Activated CD4-positive, alpha-beta T cell treated with anti-CD3 and anti-CD28 coated beads, Interleukin-2, amount 50 U/mL, for 48 hours (primary cell): ENCODE data around the gene NUMA1.

ENCODE experiments used
- DNase-seq, 2 experiments: peaks; one replicate each; pipeline ENCODE4 v3.0.0-alpha.2; 2020

Gene NUMA1

DNA sequence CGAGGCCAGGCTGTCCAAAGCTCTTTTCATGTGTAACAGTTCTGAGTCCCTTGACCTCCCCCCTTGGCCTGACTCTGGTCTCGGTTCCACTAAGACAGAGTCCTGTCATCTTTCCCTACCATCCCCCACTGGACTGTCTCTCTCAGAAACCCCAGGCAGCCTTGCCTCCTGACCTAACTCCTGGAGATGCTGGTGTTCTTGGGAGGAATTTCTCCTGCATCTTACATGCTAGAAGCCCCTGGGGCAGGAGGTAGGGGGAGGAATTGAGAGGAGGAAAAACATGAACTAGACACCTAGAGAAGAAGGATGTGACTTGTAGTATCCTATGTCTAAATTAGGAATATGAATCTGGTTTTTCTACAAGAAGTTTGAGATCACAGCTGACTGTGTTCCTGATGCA is 82.3 kb downstream of the NUMA1 start:
- DNase-seq, result no peak

DNA sequence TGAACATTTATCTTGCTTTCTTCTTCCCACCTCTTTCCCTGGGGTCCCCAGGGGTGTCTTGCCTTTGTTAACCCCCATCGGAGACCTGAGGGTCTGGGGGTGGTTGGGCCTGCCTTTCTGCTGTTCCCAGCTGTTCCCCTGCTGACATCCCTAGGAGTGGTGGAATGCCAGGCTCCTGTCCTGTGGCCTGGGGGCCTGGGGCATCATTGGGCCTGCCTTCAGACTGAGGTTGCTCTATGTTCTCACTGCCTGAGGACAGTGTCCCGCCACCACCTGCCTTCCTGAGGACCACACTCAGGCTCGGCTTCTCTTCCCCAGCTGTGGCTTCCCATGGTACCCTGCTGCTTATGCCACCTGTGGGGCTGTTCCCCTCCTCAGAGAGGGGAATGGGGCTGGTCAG is 82.7 kb downstream of the NUMA1 start:
- DNase-seq, result no peak

DNA sequence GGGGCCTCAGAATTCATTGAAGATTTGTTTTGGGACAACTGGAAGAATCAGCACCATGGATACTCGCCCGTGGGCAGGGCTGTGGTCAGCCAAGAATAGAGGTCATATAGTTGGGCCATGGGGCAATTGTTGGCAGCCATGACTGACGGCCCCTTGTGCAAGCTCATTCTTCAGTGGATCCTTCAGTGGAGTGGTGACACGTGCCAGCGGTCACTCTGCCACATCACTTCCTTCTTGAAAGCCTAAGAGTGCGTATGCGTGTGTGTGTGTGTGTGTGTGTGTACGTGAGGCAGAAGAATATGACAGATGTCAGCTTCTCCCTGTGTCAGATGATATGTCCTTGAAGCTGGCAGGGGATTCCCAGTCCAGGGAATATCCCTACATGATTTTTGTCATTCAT is 83.4 kb downstream of the NUMA1 start:
- no peak for DNase-seq

DNA sequence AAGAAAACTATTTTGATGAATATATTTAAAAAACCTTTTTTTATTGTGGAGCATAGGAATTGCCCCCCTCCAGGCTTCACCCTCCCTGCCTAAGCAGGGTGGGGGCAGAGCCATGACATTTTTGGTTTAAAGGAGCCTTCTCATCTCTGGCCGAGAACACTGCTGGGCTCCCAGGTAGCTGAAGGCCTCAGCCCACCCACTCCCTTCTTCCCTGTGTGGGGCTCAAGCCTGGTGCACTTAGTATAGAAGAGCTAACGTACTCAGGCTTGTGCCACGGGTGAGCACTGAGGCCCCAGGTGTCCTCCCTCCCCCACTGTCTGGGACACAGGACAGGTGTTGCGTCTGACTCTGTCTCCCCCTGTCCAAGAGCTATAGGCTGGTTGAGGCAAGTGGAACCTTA is 83.8 kb downstream of the NUMA1 start:
- no peak for DNase-seq

DNA sequence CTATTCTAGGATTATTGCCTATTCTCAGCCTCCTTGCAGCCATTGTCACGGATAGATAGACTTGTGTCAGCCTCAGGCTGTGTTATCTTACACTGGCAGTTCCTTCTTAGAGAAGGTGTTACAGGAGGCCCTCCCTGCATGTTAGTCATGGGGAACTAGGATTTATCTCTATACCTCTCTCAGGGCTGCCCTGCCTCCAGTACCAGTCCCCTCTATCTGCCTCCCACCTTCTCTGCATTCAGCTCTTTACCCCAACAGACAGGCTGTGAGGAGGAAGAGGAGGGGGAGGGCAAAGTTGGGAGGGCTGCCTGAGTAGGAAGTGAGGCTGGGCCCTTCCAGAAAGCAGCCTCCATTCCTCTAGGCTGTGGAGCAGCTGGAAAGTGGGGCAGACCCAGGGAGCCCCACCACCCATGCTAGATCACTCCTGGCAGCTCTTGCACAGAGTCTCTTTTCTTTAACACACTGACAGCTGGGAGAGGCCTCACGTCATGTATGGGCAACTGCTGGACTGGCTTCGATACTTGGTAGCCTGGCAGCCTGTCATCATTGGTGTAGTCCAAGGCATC is 84.5 kb downstream of the NUMA1 start:
- no peak for DNase-seq

DNA sequence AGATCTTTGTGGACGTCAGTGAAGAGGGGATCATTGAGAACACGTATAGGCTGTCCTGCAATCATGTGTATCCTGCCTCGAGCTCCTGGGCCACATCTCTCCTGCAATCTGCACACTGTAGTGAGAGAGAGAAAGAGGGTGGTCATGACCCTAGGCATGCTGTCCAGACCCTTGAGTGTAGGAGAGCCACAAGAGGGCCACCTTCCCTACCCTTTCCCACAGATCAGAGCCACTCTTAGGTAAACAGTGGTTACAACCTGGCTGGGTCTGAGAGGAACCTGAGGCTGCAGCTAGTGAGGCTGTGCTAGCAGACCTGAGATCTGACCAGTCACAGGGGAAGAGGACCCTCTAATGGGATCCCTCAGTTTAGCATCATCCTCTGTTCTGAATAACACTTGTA is 85.6 kb downstream of the NUMA1 start:
- DNase-seq, result no peak

DNA sequence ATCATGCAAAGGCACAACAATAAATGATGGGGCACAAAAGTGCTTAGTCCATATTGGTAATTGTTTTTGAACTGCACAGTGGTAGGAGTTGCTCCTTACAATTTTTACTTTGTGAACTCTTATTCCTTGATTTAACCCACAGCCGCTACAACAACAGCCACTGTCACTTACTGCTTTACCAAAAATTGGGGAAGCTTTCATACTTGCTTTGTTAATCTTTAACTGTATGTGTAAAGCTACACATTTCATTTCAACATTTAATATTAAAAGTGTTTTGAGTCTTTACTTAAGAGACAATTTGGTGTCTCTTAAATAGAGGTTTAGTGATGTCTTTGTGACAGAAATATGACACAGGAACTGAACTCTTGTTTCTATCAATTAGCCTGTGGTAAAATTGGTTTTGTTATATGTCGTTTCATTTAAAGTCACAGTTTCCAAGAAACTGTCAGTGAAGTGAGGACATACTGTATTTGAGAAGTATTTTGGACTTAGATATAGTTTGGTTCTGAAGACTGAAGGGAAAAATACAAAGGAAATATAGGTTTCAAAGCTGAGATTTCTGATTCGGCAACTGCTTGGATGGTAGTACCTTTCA is 88.1 kb downstream of the NUMA1 start:
- no peak for DNase-seq

DNA sequence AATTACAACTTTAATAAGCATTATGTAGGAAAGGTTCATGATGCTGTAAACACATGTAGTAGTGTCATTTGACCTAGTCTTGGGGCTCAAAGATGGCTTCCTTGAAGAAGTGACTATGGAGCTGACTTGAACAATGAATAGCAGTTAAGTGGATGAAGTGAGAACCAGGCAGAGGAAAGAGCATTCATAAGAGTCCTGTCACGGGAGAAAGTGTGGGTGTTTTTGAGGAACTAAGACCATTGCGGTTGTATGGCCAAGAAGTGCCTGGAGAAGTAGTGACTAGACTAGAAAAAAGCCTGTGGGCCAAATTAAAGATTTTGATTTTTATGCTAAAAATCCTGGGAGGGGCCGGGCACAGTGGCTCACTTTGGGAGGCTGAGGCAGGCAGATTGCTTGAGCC is 88.8 kb downstream of the NUMA1 start:
- no peak for DNase-seq

DNA sequence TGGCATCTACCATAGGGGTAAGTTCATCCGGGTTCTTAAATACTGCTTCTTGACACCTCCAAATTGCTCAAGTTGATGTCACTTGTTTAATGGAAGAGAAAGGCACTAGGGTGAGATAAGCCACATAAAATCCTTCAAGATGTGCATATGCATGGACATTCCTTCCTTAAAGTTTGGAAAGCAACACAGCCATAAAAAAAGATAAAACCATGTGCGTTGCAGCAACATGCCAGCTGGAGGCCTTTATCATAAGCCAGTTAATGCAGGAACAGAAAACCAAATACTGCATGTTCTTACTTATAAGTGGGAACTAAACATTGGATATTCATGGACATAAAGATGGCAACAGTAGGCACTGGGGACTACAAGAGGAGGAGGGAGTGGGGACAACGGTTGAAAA is 89.6 kb downstream of the NUMA1 start:
- DNase-seq, result no peak

DNA sequence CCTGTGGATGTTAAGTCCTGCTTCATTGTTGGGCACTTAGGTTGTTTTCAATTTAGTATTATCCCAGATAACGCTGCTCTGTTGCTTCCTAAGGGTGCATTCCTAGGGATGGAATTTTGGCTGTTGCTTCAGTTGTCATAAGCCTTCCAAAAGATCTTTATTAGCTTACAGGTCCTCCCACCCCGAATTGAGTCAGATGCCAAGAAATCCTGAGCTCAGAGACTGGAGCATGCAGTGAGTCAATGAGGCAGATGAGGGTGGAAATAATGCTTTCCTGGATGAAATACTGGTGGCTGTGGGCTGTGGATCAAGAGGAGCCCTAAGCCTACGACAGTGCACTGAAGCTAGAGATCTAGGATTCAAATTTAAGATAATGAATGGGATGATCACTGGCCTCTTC is 92.3 kb downstream of the NUMA1 start:
- no peak for DNase-seq

DNA sequence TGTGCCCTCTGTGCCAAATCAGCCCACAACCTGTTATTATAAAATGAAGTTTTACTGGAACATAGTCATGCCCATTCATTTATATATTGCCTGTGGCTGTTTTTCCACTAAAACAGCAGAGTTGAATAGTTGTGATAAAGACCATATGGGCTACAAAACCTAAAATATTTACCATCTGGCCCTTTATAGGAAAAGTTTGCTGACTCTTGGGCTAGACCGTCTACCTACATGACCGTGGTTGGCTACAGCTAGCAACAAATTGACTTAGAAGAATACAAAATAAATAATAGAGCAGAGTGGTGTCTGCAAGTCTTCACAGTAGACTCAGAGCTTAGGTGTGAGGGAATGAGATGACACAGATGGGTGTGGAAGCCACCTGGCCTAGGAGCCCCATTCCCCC is 92.8 kb downstream of the NUMA1 start:
- DNase-seq, result no peak

DNA sequence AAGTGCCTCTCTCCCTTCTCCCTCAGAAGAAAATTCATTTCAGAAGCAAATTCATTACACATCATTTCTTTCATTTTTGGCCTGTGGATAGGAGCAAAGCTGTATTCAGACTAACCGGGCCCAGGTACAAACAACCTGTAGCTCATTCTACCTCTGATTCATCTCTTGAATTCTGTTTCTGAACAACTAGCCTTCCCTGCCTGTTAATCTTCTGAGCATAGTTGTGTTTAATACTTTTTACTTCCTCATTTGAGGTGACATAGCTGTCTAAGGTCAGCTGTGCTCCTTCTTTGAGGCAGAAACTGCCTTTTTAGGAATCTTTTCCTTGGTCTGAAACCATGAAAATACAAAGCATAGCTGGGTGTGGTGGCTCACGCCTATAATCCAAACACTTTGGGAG is 94.2 kb downstream of the NUMA1 start:
- DNase-seq, result no peak

DNA sequence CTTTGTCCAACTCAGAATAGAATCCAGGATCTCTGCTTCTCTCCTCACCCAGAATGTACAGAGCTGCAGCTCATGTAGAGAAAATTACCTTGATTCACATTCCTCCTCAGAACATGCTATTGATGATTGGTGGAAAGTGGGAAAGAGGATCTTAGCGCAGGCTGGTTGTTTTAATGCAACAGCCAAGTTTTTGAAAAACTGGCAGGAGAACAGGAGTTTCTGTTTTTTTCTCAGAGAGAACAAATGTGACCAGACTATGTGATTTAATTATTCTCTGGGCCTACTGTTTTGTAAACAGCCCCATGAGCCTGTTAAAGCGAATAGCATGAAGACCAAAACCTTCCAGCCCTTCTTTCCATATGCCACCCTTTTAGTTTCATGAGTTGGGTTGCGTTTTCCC is 100.7 kb downstream of the NUMA1 start:
- DNase-seq, result no peak

DNA sequence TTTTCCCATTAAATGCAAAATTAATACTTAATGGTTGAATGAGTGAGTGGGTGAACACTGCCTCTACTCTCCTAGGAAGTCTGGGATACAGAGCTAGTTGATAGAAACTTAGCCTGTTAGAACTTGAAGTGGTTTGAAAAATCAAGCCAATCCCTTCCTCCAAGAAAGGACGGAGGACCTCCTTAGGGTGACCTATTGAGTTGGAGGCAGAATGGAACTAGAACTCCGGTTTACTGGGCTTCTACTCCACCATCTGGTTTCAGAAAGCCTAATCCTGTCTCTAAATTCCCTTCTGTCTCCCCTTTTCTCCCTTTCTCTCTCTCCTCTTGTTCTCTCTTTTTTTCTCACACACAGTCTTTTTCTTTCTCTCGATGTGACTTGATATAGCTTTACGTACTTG is 101.2 kb downstream of the NUMA1 start:
- no peak for DNase-seq

DNA sequence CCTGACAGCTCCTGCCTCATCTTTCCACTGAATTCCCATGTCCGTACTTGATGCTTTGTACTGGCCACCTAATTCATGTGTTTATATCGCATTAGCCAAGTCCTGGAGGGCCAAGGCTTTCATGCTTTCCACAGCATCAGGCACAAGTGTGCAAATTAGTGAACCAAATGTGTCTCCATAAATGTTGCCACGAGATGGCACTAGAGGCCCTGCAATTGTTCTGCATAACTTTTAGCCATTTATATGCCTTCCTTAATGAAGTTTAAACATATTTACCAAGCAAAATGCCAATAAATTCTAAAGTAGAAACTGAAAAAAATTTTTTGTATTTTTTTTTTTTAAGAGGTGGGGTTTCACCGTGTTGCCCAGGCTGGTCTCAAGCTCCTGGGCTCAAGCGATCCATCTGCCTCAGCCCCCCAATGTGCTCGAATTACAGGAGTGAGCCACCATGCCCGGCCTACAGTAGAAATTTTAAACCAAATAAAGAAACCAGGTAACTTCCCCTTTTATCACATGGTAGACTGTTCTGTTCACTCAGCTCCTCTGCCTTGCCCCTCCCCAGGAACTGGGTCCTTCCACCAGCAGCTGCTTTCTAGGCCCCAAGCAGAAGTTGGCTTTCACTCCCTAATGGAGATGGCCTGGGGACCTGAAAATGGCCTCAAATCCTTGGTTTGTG is 102.5 kb downstream of the NUMA1 start:
- peak; percentile 41 to 61 for DNase-seq

DNA sequence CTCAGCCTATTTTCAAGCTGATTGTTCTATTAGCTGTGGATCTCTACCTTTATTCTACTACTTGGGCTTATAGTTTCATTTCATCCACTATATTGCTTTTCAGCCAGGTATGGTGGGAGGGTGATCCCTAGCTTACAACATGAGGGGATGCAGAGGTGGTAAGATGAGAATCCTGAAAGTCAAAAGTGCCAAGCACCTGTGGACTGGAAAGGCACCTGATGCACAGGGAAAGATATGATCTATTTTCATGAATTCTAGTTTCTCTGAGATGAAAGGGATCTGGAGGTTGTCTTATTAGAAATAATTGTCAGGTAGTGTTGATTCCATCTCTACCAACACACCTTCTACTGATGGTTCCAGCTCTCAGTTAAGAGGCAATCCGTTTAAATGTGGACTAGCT is 103.3 kb downstream of the NUMA1 start:
- no peak for DNase-seq

DNA sequence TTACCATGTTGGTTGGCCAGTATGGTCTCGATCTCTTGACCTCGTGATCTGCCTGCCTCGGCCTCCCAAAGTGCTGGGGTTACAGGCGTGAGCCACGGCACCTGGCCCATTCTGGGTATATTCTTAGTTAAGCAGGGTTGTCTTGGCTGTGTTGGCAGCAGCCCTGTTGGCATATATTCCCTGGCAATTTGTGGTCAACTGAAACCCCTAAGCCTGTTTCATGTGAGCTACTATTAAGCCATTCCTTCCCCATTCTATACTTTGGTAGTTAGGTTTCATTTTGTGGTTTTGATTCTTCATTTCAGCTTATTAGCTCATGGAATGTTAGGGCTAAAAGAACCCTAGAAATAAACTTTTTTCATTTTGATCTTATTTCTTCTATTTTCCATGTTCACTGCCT is 103.8 kb downstream of the NUMA1 start:
- DNase-seq, result no peak

DNA sequence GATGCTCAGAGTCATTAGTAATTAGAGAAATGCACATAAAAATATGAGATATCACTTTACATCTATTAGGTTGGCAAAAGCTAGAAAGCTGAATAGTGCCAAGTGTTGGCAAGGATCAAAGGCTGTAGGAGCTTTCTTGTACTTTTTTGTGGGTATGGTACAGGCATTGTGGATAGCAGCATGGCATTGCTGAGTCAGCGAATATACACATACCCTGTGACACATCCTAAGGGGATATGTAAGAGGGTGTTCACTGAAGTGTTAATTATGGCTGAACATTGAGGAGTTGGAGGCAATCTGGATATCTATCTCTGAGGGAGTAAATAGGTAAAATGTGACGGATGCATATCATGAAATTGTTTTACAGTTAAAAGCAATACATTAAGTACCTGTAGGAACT is 108.7 kb downstream of the NUMA1 start:
- no peak for DNase-seq

DNA sequence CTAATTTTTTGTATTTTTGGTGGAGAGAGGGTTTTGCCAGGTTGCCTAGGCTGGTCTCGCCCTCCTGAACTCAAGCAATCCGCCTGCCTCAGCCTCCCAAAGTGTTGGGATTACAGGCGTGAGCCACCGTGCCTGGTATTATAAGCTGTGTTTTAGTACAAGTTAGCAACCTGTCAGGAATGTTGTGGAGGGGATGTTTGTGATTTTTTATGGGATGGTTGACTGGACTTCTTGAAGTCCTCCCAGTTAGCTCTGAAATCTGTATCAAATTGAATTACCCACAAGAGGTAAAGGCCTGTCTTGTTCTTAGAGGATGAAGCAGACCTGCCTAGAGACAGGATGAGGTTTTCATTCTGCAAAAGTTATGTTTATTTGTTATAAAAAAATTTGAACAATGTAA is 115.7 kb downstream of the NUMA1 start:
- no peak for DNase-seq

DNA sequence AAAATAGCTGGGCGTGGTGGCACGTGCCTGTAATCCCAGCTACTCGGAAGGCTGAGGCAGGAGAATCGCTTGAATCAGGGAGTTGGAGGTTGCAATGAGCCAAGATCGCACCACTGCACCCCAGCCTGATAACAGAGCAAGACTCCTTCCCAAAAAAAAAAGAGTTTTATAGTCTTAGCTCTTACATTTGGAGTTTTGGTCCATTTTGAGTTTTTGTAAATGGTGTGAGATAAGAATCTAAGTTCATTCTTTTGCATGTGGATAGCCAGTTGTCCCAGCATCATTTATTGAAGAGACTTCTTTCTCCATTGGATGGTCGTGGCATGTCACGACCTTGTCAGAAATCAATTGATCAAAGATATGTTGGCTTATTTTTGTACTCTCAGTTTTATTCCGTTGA is 116.9 kb downstream of the NUMA1 start:
- DNase-seq, result no peak

DNA sequence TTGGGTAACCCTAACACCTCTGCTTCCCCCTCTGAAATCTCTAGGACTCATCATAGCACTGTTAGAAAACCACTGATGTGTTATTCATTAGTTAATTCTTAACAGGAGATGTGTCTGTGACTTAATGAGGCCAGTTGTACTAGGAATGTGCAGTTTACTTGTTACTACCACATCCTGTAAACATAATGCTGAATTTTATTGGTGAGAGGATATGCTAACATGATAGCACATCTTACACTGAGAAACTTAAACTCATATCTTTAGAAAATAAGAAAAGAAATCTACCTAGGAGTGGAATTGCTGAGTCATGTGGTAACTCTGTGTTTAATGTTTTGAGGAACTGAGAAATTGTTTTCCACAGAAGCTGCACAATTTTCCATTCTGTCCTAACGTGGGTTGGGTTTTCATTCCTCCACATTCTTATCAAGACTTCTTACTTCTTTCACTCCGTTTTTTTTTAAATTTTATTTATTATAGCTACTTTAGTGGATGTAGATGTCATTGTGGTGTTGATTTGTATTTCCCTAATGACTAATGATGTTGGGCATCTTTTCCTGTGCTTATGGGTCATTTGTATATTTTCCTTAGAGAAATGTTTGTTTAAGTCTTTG is 117.8 kb downstream of the NUMA1 start:
- DNase-seq, result no peak

DNA sequence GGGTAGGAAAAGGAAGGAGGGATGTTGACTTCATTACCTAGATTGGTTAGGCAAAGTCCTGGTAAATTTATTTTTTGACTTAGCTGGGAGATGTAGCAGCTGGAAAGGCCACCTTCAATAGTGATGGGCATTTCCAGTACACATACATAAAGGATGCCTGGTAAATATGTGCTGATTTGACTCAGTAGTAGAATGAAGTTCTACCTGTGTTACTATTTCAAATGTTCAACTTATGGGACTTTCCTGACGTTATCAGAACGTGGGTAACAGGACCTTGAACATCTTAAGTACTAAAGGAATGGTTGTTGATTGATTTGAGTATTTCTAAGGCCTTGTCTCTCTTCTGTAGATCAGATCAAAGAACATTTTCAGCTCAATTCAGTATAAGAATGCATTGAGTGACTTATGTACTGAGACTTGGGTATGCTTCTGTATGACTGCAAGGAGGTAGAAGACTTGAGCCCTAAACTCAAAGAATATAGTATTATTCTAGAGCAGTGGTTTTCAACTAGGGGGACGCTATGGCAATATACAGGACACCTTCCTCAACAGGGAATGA is 124.4 kb downstream of the NUMA1 start:
- DNase-seq, result no peak
